Measurements from ENCODE around the gene TBC1D22B. TPM values are rescaled to one million over a fixed set of nuclear protein-coding genes. Genes with fewer than 3 reads are reported as not detected.

The TBC1D22B gene
- total and polyA plus RNA-seq, 2 of the 13 experiments (the other 11 are each of a cell fraction or from before 2014, with no cell fraction given), result 9.7 to 12.9 TPM

DNA sequence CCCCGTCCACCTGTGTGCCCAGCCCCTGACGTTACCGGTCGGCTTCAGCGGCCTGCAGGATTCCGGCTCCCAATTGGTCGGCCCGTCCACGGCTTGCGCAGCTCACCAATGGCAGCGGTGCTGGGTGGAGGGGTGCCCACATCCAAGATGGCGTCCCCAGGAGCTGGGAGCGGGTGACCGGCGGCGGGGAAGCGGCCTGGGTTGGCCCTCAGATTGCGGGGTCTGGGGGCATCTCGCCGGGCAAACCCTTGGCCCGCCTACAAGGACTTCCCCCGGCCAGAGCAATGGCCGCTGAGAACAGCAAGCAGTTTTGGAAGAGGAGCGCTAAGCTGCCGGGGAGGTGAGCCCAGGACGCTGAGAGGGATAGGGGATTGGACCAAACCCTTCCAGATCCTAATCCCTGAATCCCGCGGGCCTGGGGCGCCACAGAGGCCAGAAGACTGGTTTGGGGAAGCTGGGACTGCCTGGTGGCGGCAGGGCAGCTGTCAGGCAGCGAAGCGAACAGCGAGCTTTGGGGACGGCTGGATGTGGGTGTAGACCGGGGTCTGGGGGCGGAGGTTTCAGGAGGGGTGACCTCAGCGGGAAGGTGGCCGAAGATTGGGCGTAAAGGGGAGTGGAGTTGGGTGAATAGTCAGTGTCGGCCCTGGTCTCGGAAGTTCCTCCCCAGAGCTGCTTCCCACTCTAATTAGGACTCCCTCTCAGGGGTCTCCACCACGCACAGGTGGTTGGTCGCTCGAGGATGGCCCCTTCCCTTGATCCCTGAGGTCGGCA is at the start of gene TBC1D22B, which contains the start of gene TMEM217 (continued):
- TF ChIP-seq, protein P1, sequence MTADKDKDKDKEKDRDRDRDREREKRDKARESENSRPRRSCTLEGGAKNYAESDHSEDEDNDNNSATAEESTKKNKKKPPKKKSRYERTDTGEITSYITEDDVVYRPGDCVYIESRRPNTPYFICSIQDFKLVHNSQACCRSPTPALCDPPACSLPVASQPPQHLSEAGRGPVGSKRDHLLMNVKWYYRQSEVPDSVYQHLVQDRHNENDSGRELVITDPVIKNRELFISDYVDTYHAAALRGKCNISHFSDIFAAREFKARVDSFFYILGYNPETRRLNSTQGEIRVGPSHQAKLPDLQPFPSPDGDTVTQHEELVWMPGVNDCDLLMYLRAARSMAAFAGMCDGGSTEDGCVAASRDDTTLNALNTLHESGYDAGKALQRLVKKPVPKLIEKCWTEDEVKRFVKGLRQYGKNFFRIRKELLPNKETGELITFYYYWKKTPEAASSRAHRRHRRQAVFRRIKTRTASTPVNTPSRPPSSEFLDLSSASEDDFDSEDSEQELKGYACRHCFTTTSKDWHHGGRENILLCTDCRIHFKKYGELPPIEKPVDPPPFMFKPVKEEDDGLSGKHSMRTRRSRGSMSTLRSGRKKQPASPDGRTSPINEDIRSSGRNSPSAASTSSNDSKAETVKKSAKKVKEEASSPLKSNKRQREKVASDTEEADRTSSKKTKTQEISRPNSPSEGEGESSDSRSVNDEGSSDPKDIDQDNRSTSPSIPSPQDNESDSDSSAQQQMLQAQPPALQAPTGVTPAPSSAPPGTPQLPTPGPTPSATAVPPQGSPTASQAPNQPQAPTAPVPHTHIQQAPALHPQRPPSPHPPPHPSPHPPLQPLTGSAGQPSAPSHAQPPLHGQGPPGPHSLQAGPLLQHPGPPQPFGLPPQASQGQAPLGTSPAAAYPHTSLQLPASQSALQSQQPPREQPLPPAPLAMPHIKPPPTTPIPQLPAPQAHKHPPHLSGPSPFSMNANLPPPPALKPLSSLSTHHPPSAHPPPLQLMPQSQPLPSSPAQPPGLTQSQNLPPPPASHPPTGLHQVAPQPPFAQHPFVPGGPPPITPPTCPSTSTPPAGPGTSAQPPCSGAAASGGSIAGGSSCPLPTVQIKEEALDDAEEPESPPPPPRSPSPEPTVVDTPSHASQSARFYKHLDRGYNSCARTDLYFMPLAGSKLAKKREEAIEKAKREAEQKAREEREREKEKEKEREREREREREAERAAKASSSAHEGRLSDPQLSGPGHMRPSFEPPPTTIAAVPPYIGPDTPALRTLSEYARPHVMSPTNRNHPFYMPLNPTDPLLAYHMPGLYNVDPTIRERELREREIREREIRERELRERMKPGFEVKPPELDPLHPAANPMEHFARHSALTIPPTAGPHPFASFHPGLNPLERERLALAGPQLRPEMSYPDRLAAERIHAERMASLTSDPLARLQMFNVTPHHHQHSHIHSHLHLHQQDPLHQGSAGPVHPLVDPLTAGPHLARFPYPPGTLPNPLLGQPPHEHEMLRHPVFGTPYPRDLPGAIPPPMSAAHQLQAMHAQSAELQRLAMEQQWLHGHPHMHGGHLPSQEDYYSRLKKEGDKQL (CRISPR knock-in tag; IDR thresholded peaks at IDR 0.05; ENCODE audit: low read depth), result peak; percentile 29; the same call in 1 of the 2 replicates
- TF ChIP-seq MLLT10 (CRISPR knock-in tag; IDR thresholded peaks at IDR 0.05), result no peak
- peak; percentile 95 for TF ChIP-seq ZMYM4 (CRISPR knock-in tag; IDR thresholded peaks at IDR 0.05)
- TF ChIP-seq, protein P2, sequence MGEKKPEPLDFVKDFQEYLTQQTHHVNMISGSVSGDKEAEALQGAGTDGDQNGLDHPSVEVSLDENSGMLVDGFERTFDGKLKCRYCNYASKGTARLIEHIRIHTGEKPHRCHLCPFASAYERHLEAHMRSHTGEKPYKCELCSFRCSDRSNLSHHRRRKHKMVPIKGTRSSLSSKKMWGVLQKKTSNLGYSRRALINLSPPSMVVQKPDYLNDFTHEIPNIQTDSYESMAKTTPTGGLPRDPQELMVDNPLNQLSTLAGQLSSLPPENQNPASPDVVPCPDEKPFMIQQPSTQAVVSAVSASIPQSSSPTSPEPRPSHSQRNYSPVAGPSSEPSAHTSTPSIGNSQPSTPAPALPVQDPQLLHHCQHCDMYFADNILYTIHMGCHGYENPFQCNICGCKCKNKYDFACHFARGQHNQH (CRISPR knock-in tag; IDR thresholded peaks at IDR 0.05), result no peak; the same call in 1 of the 2 replicates
- peak; percentile 32; the same call in 1 of the 2 replicates for TF ChIP-seq MYC (CRISPR knock-in tag; IDR thresholded peaks at IDR 0.05; ENCODE audit: borderline replicate concordance)
- peak; percentile 54; the same call in 1 of the 2 replicates for TF ChIP-seq ZNF839 (CRISPR knock-in tag; IDR thresholded peaks at IDR 0.05; ENCODE audit: borderline replicate concordance)
- TF ChIP-seq JUND (CRISPR knock-in tag; IDR thresholded peaks at IDR 0.05), result peak; percentile 57; the same call in 1 of the 2 replicates
- peak; percentile 34 for TF ChIP-seq ZNF331 (CRISPR knock-in tag; IDR thresholded peaks at IDR 0.05)
- TF ChIP-seq FOXK2 (IDR thresholded peaks at IDR 0.05), result no peak
- TF ChIP-seq, protein P3, sequence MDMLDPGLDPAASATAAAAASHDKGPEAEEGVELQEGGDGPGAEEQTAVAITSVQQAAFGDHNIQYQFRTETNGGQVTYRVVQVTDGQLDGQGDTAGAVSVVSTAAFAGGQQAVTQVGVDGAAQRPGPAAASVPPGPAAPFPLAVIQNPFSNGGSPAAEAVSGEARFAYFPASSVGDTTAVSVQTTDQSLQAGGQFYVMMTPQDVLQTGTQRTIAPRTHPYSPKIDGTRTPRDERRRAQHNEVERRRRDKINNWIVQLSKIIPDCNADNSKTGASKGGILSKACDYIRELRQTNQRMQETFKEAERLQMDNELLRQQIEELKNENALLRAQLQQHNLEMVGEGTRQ (IDR thresholded peaks at IDR 0.05; ENCODE audit: low read depth, low read length), result no peak
- TF ChIP-seq, protein P3 (CRISPR knock-in tag; IDR thresholded peaks at IDR 0.05; ENCODE audit: borderline replicate concordance), result no peak
- TF ChIP-seq KLF12 (CRISPR knock-in tag; IDR thresholded peaks at IDR 0.05; ENCODE audit: borderline replicate concordance), result peak; percentile 34; the same call in 1 of the 2 replicates
- TF ChIP-seq, protein P4, sequence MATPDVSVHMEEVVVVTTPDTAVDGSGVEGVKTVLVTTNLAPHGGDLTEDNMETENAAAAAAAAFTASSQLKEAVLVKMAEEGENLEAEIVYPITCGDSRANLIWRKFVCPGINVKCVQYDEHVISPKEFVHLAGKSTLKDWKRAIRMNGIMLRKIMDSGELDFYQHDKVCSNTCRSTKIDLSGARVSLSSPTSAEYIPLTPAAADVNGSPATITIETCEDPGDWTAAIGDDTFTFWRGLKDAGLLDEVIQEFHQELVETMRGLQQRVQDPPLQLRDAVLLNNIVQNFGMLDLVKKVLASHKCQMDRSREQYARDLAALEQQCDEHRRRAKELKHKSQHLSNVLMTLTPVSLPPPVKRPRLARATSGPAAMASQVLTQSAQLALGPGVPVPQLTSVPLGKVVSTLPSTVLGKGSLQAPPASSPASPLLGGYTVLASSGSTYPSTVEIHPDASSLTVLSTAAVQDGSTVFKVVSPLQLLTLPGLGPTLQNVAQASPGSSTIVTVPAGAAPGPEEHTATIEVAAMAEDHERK (CRISPR knock-in tag; IDR thresholded peaks at IDR 0.05; ENCODE audit: low read depth), result no peak
- peak; percentile 57 for TF ChIP-seq CBX1 (IDR thresholded peaks at IDR 0.05; ENCODE audit: low read depth)
- peak; percentile 97 for TF ChIP-seq ZNF343 (CRISPR knock-in tag; IDR thresholded peaks at IDR 0.05)
- TF ChIP-seq HOXA7 (CRISPR knock-in tag; IDR thresholded peaks at IDR 0.05), result no peak

All from HepG2 (cell line).